K562 treated with DMSO at 1 percent for 12 hours (cell line): Measurements from ENCODE around the gene TOR1A. TPM values are rescaled to one million over a fixed set of nuclear protein-coding genes. Genes with fewer than 3 reads are reported as not detected.

Experiments
- total RNA-seq: library from RNA; unstranded; fragments of 300-600 nt; gene quantifications from 2 replicates; pipeline ENCODE4 v1.2.3, GENCODE V29; 2022; ENCODE audit not compliant: insufficient read depth

Gene TOR1A
- total RNA-seq: 49.2 and 82.9 TPM in 2 replicates

DNA sequence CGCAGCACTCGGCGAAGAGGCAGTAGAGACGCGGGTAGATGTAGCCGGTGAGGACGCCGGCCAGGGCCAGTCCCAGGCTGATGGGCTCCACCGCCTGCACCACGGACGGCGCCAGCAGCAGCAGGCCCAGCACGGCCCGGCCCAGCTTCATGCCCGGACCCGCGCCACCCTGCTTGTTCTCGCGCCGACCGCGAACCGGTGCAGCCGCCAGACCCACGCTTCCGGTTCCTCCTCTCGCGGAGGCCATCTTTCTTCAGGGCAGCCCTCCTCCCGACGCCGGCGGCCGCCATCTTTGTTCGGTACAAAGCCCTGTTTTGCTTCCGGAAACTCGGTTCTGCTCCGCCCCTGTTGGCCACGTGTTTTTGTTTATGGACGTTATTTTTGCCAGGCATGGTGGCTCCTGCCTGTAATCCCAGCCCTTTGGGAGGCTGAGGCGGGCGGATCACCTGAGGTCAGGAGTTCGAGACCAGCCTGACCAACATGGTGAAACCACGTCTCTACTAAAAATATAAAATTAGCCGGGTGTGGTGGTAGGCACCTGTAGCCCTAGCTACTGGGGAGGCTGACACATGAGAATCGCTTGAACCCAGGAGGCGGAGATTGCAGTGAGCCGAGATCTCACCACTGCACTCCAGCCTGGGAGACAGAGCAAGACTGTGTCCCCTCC is at the start of gene TOR1A:
TOR1A (minus strand) TSS at position 202 of the 667 bp plus-strand sequence; CDS start at position 151, 51 bp downstream.

DNA sequence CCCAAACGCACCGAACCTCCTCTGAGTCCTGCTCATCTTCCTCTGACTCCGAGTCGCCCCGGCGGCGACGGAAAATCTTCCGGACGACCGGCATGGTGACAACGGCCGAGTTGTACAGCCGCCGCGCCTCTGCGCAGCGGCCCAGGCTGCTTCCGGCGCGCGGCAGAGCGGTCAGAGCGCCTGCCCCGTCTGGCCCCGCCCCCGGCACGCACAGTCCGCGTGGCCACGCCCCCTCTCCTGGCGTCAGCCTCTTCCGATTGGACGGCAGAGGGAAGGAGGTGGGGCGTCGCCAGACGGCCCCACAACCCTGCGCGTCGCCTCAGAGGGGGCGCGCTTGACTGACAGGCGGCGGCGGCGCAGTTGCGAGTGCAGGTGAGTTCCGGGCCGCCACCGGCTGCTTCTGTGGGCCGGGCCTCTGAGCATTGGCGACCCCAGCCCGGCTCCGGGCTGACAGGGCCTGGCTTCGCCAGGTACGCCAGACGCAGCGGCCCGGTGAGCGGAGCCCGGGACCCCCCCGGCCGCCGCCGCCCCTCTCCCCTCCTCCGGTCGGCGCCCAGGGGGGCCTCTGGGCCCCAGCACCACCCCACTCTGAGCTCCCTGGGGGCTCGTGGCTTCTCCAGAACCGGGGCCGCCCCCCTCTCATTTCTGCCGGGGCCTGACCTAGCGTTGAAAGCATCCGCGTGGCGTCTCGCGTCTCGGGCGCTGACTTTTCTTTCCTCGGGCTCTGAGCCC is 11.4 kb upstream of the TOR1A start, which contains the start of the genes C9orf78 and USP20:
C9orf78 (minus strand) TSS at position 148 of the 732 bp plus-strand sequence; CDS start at position 94, 54 bp downstream.
USP20 (plus strand) TSS at position 331 of the 732 bp plus-strand sequence. CDS start 17,098 bp downstream, outside the sequence.

GRCh38 chr9:129802833-129803675 is 20.9 kb downstream of the TOR1A start, which contains the start of gene TOR1B:
TOR1B (plus strand) TSS chr9:129803184; CDS start chr9:129803213, 29 bp downstream.

Other genes starting within 250 kb of the TOR1A start
- gene C9orf50, start 203.0 kb downstream of the TOR1A start, total RNA-seq: not detected in 2 replicates
- gene NTMT1, start 198.0 kb downstream of the TOR1A start, total RNA-seq: 46.4 and 68.1 TPM in 2 replicates
- gene ASB6, start 182.0 kb downstream of the TOR1A start, total RNA-seq: 12.1 and 20.1 TPM in 2 replicates
- gene PRRX2, start 158.5 kb downstream of the TOR1A start, total RNA-seq: not detected in 2 replicates
- gene PTGES, start 71.1 kb downstream of the TOR1A start, total RNA-seq: not detected in 2 replicates
- 30.2 and 57.4 TPM in 2 replicates for gene TOR1B, start 21.0 kb downstream of the TOR1A start, total RNA-seq
- 73.8 and 100 TPM in 2 replicates for gene C9orf78, start 11.1 kb upstream of the TOR1A start, total RNA-seq
- 75.4 and 117 TPM in 2 replicates for gene USP20, start 11.3 kb upstream of the TOR1A start, total RNA-seq
- 6.5 and 19.9 TPM in 2 replicates for gene FNBP1, start 219.1 kb upstream of the TOR1A start, total RNA-seq
- gene GPR107, start 229.8 kb upstream of the TOR1A start, total RNA-seq: 11.7 and 33.7 TPM in 2 replicates